ENCODE measurements around the gene RHBDD1.

The RHBDD1 gene

DNA sequence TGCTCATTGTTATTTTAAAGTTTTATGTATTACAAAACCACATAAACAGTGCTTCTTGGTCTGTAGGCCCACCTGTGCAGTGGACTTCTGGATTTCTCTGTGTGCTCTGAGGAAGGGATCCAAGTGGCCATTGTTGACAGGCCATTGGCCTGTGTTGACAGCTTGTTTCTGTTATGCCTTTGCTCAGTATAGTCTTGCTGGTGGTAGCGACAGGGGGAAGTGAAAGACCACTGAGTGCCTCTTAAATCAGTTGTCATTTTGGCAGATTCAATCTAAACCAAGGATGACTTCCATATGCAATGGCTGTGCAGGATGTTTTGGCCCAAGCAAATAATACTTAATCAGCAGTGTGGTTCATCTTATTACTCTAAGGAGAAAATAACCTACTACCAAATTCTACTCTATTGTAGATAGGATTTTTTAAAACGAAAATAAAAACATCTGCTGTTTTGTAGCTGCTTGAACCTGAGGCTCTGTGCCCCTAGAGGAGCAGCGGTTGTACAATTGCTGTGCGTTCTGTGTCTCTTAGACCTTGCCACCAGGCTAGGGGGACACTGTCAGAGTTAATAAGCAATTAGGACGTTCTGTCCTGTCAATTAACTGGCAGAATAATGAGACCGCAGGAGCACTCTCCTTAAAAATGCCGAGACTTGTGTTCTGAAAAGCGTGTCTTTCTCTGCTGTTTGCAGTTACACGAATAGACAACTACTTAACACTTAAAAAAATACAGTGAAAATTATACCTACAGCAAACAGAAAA lies 108.2 kb downstream of the RHBDD1 start:
- DNase-seq, result no peak

DNA sequence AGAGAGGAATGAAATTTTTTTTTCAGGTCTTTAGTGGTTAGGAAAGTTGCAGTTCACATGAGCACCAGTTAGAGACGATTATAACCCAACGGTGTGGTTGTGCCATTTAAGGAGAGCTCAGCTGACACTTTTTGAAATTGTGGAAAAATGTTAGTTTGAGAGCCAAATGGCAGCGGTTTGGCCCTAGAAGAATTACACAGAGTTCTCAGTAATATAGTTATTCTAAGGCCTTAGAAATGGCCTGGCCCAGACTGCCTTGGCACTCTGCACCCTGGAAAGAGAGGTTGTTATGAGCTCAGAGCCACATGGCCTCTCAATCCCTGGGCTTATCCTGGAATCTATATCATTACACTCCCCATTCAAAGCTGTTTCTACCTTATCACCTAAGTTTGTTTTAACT lies 117.4 kb downstream of the RHBDD1 start:
- no peak for DNase-seq

DNA sequence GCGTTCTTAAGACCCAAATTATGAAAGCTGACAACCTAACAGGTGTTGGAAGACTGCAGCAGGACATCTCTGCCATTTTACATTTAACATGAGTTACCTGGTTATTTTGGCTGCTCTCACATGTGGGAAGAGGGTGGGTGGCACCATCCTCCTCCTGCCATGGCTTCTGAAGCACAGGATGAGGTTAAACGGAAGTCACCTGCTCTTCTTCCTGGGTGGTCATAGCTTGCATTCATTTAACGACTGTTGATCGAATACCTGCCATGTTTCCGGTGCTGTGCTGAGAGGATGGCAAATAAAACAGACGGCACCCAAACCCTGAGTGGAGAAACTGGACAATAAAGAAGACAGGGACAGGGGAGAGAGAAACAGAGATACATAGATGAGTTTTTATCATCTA lies 118.0 kb downstream of the RHBDD1 start:
- DNase-seq, result no peak

DNA sequence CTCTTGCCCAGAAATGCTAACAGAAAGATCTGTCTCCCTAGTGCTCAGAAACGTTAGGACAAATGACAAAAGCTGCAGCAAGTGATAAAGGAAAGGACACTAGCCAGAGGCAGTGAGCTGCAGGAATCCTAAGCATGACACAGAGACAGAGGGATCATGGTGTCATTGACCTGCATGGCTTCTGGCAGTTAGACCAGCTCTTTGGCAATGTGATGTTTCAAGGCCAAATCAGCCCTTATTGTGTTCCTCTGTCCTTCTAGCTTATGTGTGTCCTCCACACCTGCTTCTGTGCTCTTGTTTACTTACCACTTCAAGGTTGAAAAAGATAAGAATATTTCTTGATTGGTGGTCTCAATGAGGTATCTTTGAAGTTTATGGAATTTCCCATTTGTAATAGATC lies 120.8 kb downstream of the RHBDD1 start:
- DNase-seq, result no peak

DNA sequence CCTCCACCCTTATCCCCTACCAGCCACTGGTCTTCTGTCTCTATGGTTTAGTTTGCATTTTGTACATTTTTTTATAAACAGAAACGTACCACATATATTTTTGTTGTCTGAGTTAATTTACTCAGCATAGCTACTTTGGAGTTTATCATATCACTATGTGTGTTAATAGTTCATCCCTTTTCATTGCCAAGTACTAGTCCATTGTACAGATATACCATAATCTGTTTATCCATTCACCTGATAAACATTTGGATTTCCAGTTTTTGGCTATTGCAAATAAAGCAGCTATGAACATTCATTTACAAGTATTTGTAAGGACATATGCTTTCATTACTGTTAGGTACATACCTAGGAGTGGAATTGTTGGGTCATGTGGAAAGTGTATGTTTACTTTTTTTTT lies 123.6 kb downstream of the RHBDD1 start:
- DNase-seq, result no peak

DNA sequence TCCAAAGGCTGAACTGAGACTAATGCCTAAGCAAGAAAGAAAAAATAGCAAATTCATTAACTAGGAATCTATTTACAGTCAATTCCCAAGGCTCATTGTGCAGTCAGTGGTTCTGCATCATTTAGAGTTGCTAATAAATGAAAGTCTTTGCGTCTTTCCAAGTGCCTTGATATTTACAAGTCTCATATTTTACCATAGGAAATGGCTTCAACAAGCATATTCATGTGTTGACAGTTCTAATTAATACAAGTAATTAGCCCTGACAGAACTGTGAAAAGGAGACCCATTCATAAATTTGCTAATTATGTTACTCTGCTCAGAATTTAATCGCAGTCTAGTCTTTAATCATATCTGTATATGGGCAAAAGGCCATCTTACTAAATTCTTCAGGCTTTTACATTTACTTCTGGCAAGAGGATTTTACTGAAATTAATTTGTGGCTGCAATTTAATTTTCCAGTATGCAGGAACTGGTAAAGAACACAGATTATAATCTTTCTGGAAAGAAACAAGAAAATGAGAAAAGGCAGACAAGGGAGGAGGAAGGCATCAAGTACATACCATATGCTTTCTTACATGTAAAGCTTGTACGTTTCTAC lies 126.4 kb downstream of the RHBDD1 start:
- no peak for DNase-seq

DNA sequence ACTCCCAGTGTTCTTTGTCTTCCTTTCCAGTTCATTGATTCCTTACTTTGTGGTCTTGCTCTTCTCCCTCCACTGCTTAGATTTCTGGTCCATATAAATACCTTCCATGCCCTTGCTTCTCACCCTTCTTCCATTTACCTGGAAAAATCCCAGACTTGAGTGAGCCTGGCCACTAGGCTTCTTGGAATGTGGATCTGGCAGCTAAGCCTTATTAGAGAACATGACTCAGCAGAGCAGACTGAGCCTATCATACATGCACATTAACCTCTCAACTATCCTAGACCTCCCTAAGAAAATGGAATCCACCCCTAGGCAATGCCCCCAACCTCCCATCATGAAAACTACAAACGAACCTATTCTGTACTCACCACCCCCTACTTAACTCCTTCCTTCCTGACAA lies 127.7 kb downstream of the RHBDD1 start:
- DNase-seq, result no peak

DNA sequence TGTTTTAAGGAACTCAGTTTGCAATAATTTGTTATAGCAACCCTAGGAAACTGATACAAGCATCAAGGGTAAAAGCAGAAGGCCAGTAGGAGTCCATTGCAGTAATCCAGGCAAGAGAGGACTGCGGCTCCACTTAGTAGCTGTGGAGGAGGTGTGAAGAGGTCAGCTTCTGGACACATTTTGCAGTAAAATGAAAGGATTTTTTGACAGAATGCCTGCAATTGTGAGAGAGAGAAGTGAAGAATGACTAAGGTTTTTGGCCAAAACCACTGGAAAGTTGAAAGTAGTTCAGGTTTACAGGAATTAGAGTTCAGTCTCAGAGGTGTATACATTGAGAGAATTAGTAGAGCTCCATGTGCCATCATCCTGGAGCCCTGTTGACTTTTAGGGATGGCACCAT lies 129.5 kb downstream of the RHBDD1 start:
- DNase-seq, result no peak

DNA sequence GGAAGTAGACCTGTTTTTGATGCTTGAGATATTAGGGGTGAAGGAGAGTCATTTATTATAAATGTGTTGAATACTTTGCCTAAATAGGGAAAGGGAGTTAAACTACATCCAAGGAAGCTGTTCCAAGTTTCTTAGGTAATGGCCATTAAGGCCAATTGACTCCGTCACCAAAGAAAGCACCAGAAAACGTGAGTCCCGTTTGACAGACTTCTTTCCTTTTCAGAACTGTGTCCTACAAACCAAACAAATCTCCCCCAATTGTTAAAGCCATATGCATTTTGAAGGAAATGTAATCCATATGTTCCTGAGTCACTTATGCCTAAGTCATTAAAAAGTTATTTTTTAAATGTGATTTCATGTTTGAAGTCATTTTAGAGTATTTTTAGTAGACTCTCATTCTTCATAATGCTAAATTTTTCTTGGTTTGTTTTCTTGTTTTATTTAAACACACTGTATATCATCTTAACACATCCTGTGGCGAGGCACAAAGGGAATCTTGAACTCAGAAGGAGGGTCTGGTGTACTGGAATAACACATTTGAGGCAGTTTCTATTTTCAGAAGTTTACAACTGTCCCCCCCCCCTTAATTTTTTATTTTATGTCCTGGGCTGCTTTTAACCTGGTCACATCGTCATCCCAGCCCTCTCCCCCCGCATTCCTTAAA lies 133.7 kb downstream of the RHBDD1 start:
- no peak for DNase-seq

DNA sequence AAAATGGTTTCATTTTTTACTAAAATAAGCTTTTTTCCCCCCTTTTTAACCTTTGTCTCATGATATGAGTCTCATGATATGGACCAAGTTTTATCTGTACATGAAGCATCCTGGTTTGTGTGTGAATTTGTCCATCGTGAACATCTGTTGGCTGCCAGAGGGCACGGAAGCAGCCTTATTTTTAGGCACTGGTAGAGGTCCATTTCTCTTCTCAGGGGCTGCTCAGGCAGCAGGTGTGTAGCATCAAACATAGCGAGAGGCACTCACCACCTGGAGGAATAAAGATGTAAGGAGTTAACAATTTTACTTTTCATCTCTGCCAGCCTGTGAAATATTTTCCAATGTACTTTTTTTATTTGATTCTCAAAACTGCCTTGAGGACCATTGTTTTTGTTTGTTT lies 134.5 kb downstream of the RHBDD1 start:
- DNase-seq, result no peak

DNA sequence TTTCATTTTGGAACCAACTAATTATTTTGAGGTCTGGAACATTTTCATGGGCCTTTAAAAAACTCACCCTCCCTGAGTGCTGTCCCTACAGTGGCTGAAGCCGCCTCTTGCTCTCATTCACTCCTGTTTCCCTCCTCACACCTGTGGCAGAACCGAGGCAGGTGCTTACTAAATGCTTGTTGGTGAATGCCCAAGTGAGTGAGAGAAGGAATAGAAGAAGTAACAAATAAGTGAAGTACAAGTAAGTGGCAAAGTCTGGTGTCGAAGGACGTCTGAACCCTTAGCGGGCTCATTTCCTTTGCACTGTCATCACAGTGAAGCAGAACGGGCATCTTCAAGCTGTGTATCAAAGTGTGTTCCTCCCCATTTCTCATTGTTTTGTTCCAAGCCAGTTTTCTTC lies 135.2 kb downstream of the RHBDD1 start:
- DNase-seq, result no peak

DNA sequence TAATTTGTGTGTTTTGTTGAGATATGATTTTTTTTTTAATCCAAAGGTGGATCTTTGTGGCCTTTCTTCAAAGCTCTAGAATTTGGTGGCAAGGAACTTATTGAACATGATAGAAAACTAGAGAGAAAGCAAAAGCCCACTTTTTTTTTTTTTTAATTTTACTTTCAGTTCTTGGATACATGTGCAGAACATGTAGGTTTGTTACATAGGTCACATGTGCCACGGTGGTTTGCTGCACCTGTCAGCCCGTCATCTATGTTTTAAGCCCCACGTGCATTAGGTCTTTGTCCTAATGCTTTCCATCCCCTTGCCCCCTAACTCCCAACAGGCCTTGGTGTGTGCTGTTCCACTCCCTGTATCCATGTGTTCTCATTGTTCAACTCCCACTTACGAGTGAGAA lies 135.9 kb downstream of the RHBDD1 start:
- DNase-seq, result no peak

DNA sequence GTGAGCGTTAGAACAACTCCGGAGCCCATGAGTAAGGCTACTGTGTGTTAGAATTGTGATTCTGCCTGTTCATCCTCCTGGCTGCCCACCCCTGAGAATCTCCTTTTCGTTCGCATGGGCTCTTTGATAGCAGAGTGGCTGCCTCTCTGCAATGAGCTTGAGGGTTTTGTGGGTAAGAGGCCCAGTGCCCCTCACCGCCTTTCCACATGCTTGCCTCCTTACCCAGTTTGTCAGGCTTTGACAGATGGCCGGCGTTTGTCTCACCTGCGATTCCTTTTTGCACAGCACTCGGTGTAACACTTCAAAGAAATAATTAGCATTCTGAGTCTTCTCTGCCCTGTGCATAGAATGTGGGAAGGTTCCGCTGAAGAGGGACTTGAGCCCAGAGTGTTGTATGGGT lies 138.0 kb downstream of the RHBDD1 start:
- no peak for DNase-seq

DNA sequence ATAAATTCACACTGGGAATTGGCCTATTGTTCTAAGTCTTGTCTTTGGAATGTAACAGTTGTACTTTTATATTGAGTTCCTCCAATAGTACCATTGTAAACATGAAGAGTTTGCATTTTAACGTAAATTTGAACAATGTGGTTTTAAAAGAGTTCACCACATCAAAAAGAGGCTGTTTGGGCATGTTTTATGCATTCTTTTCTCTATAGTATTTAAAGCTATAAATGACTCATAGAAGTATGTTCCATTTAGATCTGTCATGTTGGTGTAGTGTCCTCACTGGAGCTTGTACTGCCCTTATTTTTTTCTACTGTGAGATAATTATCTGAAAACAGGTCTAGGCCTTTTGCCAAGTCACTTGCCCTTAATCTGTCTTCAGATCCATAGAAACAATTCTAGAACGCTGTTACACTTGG lies 141.9 kb downstream of the RHBDD1 start:
- no peak for DNase-seq

DNA sequence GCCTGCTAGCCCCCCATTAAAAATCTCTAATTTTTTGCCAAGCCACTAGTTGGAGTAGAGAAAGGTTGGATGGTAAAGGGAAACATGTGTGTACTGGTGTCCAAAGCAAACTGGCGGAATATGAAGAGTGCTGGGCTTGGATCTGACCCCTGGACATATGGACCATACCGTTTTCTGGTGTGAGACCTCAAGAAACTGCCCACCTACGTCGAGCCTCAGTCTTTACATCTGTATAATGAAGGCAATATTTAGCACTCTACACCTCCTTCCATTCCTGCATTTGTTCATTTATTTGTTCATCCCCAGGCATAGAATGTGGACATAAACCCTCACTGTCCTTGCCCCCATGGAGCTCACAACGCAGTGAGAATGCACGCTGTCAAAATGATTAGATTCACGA lies 142.4 kb downstream of the RHBDD1 start:
- no peak for DNase-seq

DNA sequence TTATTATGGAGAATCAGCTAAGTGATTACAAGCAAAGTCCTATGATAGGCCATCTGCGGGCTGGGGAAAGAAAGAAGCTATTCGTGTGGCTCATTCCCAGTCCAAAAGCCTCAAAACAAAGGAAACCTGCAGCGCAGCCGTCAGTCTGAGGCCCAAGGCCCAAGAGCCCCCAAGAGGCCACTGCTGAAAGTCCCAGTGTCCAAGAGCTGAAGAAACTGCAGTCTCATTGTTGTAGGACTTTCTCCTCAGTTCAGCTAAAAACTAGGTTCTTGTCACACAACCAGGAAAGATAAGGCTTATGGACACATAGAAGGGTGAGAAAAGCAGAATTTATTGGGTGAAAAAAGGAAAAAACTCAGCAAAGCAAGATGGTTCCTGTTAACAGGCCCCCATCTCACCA lies 143.2 kb downstream of the RHBDD1 start:
- no peak for DNase-seq

DNA sequence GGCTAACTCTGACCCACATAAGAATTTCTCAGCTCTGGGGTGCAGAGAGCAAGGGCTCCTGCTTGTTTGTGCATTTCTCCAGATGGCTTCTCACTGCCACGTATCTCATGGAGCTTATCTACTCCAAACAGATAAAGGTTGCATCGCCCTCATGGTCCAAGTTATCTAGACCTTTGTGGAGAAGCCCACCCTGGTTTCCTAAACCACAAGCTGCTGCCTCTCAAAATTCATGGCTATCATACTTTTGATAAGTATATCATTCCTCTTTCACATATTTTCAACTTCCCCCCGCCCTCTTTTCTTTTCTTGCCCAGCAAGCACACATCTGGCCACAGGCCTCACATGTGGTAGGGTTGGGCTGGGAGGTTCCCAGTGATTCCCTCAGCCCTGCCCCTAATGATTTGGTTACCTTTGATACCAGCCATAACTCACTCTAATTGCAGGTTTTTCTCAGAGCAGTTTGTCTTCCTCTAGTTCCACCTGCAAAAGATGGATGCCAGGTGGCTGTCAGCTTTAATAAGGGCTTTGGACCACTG lies 146.0 kb downstream of the RHBDD1 start:
- no peak for DNase-seq

DNA sequence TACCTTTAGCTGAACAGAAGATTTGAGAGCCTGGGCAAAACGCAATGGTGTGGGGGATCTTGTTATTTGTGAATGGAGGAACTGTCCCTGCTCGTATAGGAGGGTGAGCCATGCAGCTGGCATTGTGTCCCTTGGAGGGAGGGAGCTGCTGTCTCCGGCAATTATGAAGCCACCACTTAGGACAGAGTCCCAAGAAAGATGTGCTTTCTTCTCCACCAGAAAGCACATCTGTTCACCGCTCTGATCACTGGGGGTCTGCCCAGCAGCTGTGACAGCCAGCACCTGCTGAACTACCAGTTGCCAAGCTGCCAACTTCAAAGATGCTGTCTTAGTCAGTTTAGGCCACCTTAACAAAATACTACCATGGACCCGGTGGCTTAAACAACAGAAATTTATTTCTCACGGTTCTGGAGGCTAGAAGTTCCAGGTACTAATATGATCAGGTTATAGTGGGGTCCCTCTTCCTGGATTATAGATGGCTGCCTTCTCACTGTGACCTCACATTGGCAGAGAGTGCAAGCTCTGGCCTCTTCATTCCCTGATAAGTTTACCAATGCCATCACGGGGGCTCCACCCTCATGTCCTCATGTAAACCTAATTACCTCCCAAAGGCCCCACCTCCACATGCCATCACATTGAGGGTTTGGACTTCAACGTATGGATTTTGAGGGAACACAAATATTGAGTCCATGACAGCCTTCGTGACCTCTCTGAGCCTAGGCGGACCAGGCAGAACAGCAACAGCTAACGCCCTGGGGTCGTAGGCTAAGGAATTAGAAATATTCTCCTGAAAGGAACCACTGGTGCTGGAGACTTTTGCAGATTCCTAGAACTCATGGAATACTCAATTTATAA lies 148.3 kb downstream of the RHBDD1 start:
- no peak for DNase-seq

DNA sequence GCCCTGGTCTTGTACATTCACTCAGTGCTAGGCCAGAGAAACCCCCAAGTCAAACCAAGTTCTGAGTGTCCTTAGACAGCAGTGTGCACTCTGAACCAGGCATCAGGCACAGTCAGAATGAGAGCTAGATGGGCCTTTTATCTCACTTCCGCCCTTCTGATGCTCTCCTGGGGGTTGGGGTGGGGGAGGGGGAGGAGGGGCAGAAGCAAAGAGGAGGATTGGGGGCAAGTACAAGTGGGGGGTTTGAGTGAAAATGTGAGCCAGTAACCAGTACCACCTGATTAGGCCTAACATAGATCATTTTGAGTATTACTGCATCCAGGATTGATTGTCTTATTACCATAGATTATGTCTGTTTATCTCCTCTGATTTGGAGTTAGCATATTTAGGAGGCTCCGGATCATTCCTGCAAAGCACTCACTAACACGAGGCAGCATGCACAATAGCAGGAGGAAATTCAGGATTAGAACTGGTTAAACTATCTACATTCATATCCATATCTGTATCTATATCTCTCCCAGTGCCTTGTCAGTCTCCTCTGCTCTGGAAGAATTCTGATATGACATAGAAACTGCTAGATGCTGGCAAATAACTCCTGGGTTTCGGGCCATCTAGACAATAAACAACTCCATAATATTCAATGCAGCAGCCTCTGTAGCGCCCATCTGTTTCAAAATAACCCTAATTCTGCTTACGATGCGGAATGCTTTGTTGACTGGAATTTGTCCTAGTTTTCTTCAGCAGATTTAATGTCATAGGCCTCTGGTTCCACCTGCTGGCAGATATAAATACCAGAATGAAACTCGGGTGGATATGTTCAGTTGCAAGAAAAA lies 149.1 kb downstream of the RHBDD1 start:
- no peak for DNase-seq

DNA sequence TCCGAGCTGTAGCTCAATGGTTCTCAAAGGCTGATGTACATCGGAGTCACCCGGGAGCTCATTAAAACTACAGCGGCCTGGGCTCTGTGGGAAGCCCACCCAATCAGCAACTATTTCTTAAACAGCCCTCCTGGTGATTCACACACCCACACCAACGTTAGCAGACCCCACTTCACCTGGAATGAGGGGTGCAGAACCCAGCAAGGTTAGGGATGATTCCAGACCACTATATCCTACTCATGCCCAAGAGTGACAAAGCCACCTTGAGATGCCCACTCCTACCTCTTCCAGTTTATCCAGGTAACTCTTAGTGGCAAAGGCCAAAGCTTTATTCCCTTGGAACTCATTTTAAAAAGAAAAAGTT lies 149.7 kb downstream of the RHBDD1 start:
- DNase-seq, result no peak

DNA sequence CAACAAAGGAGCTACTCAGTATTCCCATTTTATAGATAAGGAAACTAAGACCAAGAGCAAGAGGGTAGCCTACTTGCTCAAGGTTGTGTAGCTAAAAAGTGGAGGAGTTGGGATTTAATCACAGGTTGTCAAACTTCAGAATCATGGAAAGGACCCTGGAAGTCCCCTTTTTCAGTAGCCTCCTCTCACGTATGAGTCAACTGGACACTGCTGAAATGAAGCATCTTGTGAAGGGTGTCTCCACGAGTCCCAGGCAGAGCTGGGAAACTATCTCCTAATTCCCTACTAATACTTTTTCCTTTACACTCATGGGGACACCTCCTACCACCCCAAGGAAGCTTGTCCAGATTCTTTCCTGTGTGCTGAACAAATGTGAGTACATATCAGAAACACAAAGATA lies 155.8 kb downstream of the RHBDD1 start:
- no peak for DNase-seq

DNA sequence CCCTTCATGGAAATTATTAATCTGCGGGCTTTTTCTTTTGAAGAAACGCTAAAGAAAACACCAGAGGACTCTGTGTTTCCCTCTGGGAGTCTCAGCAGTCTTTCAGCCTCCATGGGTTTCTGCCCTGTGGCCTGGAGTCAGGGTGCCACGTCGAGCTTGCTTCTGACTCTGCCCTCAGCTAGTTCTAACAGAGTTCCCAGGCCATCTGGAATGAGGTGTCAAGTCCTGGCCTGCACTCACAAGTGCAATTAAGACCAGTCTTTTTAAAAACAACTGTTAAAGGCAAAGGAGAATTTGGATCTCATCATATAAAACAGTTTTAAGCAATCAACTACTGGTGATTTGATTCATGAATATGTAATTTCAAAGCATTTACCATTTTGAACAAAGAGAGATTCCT lies 157.3 kb downstream of the RHBDD1 start:
- no peak for DNase-seq
